GM18520 (cell line): Measurements from ENCODE around the gene RCAN1.
"Not testable (repeated sequence)": the region's sequence is repeated elsewhere in the genome, so short reads cannot be mapped to it uniquely, and the experiment has no call there.

Experiments
- ATAC-seq: cut with Tn5 transposase; IDR thresholded peaks from one replicate; pipeline ENCODE4 v1.9.1; 2021; ENCODE audit not compliant: unreplicated experiment

Gene RCAN1

DNA sequence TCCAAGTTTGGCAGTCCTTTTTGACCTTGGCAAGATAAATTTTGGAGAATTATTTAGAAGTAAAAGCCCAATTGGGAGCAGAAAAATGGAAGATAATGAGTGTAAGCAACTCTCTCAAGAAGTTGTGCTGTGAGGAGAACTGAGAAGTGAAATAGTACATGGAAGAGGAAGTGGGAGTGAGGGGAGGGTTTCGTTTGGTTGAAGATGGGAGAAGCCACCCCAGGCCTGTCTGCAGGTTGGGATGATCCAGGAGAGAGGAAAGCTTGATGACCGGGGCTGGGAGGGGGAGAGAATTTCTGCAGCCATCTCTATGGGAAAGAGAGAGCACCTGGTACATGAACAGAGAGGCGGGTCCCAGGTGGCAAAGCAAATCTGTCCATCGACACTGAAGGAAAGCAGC, 8.6 kb upstream of the RCAN1 start:
- no peak for ATAC-seq

GRCh38 chr21:34621434-34622350, 6.8 kb upstream of the RCAN1 start:
- no peak for ATAC-seq

GRCh38 chr21:34619841-34620665, 5.1 kb upstream of the RCAN1 start:
- ATAC-seq = no peak

GRCh38 chr21:34618941-34619340, 4.0 kb upstream of the RCAN1 start:
- no peak for ATAC-seq

GRCh38 chr21:34617753-34618339, 2.9 kb upstream of the RCAN1 start:
- no peak for ATAC-seq

DNA sequence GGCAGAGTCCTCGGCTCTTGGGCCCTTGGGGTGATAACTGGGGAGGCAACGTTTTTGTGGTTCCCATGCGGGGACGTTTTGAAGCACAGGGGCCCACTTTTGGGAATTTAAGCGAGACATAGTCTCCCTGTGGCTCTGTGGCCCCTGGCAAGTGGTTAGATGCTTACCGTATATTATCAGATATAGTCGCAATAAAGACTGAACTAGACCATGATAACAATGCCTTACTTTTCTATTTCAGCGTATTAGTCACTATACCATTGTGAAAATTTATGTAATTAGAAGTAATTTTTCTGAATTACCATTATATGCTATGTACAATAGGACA, 538 bp upstream of the RCAN1 start:
- no peak for ATAC-seq

DNA sequence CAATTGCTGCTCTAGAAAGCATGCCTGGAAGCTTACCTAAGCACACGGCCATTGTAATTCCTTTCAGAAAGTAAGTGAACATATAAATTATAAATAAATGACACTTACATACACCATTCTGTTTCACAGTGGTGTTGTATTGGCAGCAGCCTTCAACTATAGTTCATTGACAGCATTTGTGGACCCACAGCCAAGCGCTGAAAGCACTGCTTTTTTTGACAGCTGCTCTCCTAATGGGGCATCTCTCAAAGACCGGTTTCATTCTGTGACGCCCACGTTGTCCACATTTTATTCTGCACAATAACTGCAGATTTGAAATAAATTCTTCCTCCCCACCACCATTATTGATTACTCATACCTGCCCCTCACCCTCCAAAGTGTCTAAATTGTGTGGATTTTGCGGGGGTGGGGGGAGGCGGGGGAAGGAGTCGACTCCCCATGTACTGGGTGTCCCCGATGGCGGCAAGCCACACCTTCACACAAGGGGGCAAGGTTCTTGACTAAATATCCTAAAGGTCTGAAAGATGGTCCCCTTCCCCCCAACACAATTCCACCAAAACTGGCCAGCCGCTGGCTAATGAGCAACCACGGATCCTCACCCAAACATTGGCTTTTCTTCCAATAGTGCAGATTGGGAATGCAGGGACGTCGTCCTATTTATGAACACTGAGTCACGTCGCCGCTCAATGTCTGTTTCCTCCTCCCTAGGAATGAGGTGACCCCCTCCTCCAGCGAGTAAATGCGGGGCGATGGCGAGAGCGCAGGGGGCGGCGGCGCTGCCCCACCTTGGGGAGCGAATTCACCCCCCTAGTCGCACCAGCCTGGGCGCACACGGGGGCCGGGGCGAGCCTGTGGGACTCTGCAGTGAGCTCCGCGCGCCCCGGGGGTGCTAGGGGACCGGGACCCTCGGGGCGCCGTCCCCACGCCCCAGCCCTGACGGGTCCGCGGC, 960 bp downstream of the RCAN1 start:
- no peak for ATAC-seq

- no peak for ATAC-seq
These were observed 2.4 kb downstream of the RCAN1 start for GRCh38 chr21:34612557-34612956.

DNA sequence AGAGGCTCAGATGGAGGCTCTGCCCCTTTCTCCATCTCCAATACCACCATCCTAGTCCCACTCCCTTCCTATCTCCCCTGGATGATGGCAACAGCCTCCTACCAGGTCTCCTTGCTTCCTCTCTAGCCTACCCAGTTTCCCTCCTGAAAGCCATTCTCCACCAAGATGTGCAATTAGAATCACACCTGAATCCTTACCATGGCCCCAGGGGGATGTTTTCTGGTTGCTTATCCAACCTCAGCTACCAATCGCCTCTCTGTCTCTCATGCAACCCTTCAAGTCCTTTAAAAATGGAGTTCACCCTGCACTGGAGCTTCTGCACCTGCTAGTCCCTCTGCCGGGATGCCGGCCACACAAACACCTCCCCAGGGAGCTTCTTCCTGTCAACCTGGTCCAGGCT, 2.9 kb downstream of the RCAN1 start:
- no peak for ATAC-seq

DNA sequence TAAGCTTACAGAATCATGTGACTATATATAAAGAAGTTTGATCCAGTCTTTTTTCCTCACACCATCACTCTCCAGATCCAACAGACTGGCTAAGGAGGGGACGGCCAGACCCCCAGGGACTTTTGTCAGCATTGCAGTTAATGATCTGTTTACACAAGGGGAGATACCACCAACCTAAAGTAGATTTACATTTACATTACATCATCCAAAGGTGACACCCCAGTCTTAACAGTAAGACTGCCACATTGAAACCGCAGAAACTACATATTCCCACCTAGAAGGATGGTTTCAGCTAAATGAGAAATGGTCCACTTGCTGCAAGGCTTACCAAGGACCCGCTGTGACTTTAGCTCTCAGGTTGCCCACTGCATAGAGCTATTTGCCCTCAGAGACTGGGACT, 3.4 kb downstream of the RCAN1 start:
- ATAC-seq = no peak

GRCh38 chr21:34609933-34610549, 4.9 kb downstream of the RCAN1 start:
- no peak for ATAC-seq

DNA sequence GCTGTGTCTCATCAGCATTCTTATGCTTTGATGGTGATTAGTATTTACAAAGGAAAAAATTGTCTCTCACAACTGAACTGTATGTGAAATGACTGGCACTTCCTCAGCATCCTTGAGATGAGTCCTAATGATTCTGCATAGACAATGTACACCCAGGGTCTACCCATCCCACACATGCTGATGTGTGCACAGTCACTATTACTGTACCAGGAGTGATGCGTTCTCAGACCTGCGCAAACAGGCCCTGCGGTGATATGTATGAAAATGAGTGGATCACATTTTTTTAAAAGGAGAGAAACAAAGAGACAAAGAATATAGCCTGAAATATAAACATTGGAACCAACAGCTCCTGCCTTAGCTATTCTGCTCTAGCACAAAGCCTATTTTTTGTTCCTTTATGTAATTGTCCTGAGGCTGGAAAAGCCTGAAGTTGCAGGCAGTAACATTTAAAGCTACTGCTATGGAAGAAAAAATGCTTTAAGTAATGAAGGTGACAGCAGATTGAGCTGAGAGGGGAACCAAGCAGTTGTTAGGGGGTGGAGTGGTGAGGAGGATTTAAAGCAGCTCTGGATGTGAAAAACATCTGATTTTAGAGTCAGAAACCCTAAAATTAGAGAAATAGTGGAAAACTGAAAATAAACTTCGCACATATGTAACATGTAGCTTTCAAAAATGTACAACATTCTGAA, 5.5 kb downstream of the RCAN1 start:
- no peak for ATAC-seq

- not testable (repeated sequence) for ATAC-seq
These were observed 7.5 kb downstream of the RCAN1 start for GRCh38 chr21:34607376-34607775.

DNA sequence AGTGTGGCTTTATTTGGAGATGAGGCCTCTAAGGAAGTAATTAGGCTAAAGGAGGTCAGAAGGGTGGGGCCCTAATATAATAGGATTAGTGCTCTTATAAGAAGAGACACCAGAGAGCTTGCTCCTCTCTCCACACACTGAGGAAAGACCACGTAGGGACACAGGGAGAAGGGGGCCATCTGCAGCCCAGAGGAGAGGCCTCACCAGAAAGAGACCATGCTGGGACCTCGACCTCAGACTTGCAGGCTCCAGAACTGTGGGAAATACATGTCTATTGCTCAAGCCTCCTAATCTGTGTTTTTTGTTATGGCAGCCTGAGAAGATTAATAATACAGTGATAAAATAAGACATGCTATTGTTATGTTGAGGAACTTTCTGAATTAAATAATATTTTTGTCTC, 8.3 kb downstream of the RCAN1 start:
- ATAC-seq = no peak

- no peak for ATAC-seq
These were observed 8.9 kb downstream of the RCAN1 start for GRCh38 chr21:34606051-34606450.

DNA sequence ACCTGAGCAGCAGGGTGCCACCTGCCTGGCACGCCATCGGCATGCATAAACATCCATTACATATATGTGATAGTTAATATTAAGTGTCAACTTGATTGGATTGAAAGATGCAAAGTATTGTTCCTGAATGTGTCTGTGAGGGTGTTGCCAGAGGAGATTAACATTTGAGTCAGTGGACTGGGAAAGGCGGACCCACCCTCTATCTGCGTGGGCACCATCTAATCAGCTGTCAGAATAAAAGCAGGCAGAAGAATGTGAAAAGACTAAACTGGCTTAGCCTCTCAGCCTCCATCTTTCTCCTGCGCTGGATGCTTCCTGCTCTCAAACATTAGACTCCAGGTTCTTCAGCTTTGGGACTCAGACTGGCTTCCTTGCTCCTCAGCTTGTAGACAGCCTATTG, 10.0 kb downstream of the RCAN1 start:
- ATAC-seq = not testable (repeated sequence)

DNA sequence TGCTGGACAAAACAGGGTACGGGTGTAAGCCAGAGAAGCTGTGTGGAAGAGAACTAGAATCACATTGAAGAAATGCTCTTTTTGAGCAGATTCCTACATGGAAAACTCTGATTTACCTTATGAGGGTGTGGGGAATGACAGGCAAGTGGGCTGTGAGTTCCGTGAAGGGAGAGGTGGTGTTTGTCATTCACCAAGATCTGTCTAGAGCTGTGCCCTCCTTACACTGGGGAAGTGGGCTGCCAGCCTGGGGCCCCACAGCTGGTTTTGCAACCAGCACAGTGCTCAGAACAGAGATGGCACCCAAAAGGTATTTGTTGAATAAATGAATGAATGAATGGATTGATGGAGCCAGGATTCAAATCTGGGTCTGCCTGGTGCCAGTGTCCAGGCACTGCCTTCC, 10.4 kb downstream of the RCAN1 start:
- no peak for ATAC-seq

DNA sequence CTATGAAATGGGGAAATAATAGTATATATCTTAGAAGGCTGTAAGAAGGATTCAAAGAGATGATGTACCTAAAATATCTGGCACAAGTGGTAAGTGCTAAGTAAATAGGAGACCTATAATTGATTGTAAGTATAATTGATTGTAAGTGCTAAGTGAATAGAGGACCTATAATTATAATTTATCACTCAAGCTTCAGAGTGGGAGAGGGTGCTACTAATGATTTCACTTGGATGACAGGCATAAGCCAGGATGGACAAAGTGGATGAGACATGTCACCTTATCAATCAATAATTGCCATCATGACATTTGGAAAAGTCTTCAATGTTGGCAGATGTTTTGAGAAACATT, 11.2 kb downstream of the RCAN1 start:
- no peak for ATAC-seq

DNA sequence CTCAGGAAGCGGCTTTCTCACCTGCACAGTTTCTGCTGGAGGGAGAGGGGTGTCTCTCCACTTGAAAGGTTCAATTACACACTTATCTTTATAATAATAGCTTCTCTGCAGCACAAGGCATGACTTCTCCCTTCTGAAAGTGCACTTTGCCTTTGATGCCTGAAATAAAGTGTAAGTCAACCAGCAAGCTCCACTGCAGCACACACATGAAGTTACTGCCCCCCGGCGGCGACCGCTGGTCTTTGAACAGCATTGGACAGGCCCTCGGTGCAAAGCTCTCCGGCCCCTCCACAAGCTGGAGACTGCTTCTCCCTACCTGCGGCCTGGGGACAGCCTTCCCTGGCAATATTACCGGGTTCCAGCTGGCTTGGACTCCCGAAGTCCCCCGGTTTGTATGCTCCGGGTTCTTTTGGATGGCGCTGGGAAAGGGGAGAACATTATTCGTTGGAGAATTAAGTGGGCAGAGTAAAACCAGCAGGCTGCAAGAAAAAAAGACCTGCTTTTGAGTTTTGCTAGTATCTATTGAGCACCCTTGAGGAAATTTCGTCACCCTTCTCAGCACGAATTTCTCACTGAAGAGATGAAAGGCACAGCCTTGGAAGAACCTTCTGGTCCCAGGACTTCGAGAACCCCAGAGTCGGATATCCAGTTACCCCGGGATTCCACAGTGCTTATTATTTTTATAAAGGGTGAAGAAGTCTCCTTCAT, 11.8 kb downstream of the RCAN1 start:
- no peak for ATAC-seq
